Measurements from ENCODE around the gene ROR1. TPM values are rescaled to one million over a fixed set of nuclear protein-coding genes. Genes with fewer than 3 reads are reported as not detected.

ROR1 gene
- total RNA-seq, 1 experiment from 2014 or later = 56.3 TPM

DNA sequence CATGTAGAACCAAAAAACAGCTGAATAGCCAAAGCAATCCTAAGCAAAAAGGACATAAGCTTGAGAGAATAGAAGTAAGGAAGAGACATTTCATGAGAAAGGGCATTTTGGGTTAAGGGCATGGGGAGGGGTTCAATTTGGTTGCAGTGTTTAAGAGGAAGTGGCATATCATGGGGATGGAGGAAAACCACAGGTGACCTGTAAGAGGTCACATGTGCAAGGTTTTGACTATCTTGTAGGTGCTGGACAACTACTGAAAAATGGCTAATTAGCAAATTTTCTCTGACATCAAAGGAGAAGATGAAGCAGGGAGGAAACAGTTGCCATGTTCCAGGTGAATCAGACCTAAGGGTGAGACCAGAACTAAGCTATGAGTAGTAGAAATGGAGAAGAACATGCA, 31.3 kb upstream of the ROR1 start:
- POLR2A ChIA-PET = interaction anchor here (0.6 to 1.4 kb wide), 2 partner anchors 14 to 325 kb away, joined by 3 read pairs; no protein-coding TSS in a partner anchor
- Mint-ChIP-seq H3K9me3 (peaks cover 5% of the 10 kb centered on the region; the same call in 1 of the 2 replicates), H3K4me3 (no peak overlapping the region), H3K36me3 (no peaks in the 10 kb centered on the region), H3K4me1 (peaks cover 33% of the 10 kb centered on the region), H3K27me3 (ENCODE audit: low read depth) (peaks cover 2% of the 10 kb centered on the region; the same call in 1 of the 2 replicates), H3K27ac (no peak overlapping the region)
- no peak for TF ChIP-seq NR1H2 (CRISPR knock-in tag; IDR thresholded peaks at IDR 0.05)
- TF ChIP-seq, protein P1, sequence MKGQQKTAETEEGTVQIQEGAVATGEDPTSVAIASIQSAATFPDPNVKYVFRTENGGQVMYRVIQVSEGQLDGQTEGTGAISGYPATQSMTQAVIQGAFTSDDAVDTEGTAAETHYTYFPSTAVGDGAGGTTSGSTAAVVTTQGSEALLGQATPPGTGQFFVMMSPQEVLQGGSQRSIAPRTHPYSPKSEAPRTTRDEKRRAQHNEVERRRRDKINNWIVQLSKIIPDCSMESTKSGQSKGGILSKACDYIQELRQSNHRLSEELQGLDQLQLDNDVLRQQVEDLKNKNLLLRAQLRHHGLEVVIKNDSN (CRISPR knock-in tag; IDR thresholded peaks at IDR 0.05) = no peak
- TF ChIP-seq IRF2 (CRISPR knock-in tag; IDR thresholded peaks at IDR 0.05; ENCODE audit: borderline replicate concordance, low read depth) = no peak
- no peak for TF ChIP-seq NFYB (CRISPR knock-in tag; conservative IDR thresholded peaks at IDR 0.05; ENCODE audit: low read depth)
- TF ChIP-seq ZNF396 (CRISPR knock-in tag; IDR thresholded peaks at IDR 0.05; ENCODE audit: borderline replicate concordance) = no peak
- TF ChIP-seq, protein P2, sequence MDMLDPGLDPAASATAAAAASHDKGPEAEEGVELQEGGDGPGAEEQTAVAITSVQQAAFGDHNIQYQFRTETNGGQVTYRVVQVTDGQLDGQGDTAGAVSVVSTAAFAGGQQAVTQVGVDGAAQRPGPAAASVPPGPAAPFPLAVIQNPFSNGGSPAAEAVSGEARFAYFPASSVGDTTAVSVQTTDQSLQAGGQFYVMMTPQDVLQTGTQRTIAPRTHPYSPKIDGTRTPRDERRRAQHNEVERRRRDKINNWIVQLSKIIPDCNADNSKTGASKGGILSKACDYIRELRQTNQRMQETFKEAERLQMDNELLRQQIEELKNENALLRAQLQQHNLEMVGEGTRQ (CRISPR knock-in tag; IDR thresholded peaks at IDR 0.05) = no peak
- TF ChIP-seq, protein P3, sequence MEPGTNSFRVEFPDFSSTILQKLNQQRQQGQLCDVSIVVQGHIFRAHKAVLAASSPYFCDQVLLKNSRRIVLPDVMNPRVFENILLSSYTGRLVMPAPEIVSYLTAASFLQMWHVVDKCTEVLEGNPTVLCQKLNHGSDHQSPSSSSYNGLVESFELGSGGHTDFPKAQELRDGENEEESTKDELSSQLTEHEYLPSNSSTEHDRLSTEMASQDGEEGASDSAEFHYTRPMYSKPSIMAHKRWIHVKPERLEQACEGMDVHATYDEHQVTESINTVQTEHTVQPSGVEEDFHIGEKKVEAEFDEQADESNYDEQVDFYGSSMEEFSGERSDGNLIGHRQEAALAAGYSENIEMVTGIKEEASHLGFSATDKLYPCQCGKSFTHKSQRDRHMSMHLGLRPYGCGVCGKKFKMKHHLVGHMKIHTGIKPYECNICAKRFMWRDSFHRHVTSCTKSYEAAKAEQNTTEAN (CRISPR knock-in tag; IDR thresholded peaks at IDR 0.05) = no peak
- TF ChIP-seq NFE2L1 (CRISPR knock-in tag; IDR thresholded peaks at IDR 0.05) = no peak
- TF ChIP-seq TP53 (CRISPR knock-in tag; IDR thresholded peaks at IDR 0.05) = no peak
- TF ChIP-seq, protein P4, sequence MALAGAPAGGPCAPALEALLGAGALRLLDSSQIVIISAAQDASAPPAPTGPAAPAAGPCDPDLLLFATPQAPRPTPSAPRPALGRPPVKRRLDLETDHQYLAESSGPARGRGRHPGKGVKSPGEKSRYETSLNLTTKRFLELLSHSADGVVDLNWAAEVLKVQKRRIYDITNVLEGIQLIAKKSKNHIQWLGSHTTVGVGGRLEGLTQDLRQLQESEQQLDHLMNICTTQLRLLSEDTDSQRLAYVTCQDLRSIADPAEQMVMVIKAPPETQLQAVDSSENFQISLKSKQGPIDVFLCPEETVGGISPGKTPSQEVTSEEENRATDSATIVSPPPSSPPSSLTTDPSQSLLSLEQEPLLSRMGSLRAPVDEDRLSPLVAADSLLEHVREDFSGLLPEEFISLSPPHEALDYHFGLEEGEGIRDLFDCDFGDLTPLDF (CRISPR knock-in tag; IDR thresholded peaks at IDR 0.05) = no peak
- TF ChIP-seq CREB1 (CRISPR knock-in tag; IDR thresholded peaks at IDR 0.05) = no peak
- TF ChIP-seq, protein P5, sequence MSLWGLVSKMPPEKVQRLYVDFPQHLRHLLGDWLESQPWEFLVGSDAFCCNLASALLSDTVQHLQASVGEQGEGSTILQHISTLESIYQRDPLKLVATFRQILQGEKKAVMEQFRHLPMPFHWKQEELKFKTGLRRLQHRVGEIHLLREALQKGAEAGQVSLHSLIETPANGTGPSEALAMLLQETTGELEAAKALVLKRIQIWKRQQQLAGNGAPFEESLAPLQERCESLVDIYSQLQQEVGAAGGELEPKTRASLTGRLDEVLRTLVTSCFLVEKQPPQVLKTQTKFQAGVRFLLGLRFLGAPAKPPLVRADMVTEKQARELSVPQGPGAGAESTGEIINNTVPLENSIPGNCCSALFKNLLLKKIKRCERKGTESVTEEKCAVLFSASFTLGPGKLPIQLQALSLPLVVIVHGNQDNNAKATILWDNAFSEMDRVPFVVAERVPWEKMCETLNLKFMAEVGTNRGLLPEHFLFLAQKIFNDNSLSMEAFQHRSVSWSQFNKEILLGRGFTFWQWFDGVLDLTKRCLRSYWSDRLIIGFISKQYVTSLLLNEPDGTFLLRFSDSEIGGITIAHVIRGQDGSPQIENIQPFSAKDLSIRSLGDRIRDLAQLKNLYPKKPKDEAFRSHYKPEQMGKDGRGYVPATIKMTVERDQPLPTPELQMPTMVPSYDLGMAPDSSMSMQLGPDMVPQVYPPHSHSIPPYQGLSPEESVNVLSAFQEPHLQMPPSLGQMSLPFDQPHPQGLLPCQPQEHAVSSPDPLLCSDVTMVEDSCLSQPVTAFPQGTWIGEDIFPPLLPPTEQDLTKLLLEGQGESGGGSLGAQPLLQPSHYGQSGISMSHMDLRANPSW (CRISPR knock-in tag; conservative IDR thresholded peaks at IDR 0.05; ENCODE audit: low read depth) = no peak
- TF ChIP-seq MXD4 (CRISPR knock-in tag; IDR thresholded peaks at IDR 0.05; ENCODE audit: borderline replicate concordance) = no peak
- no peak for TF ChIP-seq JAZF1 (CRISPR knock-in tag; IDR thresholded peaks at IDR 0.05)
- no peak for TF ChIP-seq KAT7 (CRISPR knock-in tag; IDR thresholded peaks at IDR 0.05; ENCODE audit: borderline replicate concordance)
- ATAC-seq (no peak), DNase-seq (ENCODE audit: low spot score) (no peak)
- CTCF ChIA-PET = interaction anchor here (0.8 kb wide), 1 partner anchor 176 kb away, joined by 3 read pairs; no protein-coding TSS in a partner anchor

DNA sequence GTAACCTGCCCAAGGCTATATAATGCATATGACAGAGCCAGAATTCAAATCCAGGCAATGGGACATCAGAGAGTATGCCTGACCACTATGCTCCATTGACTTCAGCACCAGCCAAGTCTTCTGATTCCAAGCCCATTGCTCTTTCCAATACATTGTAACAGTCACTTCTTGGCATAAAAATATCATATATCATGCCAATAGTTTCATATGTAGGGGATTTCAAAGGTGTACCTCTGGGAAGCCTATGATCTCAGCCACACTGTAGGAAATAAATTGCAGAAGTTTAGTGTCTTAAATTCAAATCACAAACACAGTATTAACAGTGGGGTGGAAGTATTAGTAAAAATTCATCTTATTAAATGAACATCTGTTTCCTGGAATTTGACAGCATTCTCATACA, 30.0 kb upstream of the ROR1 start:
- Mint-ChIP-seq H3K36me3 (no peaks in the 10 kb centered on the region), H3K4me3 (no peak overlapping the region), H3K27me3 (ENCODE audit: low read depth) (peaks cover 2% of the 10 kb centered on the region; the same call in 1 of the 2 replicates), H3K9me3 (peaks cover 5% of the 10 kb centered on the region; the same call in 1 of the 2 replicates), H3K4me1 (peaks cover 33% of the 10 kb centered on the region), H3K27ac (no peak overlapping the region)
- POLR2A ChIA-PET = interaction anchor here (1.4 kb wide), 1 partner anchor 15 kb away, joined by 3 read pairs; no protein-coding TSS in a partner anchor
- no peak for DNase-seq (ENCODE audit: low spot score)
- no peak for ATAC-seq
- CTCF ChIA-PET = no interaction called here
- TF ChIP-seq, protein P6, sequence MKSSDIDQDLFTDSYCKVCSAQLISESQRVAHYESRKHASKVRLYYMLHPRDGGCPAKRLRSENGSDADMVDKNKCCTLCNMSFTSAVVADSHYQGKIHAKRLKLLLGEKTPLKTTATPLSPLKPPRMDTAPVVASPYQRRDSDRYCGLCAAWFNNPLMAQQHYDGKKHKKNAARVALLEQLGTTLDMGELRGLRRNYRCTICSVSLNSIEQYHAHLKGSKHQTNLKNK (CRISPR knock-in tag; IDR thresholded peaks at IDR 0.05) = no peak
- TF ChIP-seq, protein P7, sequence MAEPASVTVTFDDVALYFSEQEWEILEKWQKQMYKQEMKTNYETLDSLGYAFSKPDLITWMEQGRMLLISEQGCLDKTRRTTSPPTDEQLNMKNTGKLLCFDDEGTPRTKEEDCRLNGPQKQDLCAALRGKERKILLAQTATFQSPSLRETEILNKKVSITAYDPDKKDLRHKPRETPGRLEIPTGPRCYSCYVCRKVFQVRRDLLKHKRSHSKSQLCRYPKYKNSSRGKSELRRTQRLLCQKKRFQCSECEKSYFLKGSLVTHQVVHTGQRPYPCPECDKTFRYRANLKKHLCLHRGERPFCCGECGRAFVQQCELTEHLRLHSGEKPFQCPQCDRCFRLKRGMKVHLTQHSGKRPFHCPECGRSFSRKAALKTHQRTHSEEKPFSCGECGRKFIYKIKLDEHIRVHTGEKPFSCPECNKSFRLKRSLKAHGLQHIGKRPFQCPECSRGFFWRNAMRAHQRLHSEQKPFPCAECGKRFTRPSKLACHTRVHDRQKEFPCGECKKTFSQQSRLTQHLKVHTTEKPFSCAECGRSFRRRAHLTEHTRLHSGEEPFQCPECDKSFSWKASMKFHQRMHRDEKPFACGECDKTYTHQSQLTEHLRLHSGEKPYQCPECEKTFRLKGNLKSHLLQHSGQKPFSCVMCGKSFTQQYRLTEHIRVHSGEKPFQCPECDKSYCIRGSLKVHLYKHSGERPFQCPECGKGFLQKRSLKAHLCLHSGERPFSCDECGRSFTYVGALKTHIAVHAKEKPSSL (CRISPR knock-in tag; conservative IDR thresholded peaks at IDR 0.05) = no peak
- TF ChIP-seq ZNF232 (CRISPR knock-in tag; IDR thresholded peaks at IDR 0.05) (no peak), SMAD4 (CRISPR knock-in tag; IDR thresholded peaks at IDR 0.05) (no peak), TCF7 (CRISPR knock-in tag; IDR thresholded peaks at IDR 0.05; ENCODE audit: low read depth) (no peak)
- TF ChIP-seq, protein P8, sequence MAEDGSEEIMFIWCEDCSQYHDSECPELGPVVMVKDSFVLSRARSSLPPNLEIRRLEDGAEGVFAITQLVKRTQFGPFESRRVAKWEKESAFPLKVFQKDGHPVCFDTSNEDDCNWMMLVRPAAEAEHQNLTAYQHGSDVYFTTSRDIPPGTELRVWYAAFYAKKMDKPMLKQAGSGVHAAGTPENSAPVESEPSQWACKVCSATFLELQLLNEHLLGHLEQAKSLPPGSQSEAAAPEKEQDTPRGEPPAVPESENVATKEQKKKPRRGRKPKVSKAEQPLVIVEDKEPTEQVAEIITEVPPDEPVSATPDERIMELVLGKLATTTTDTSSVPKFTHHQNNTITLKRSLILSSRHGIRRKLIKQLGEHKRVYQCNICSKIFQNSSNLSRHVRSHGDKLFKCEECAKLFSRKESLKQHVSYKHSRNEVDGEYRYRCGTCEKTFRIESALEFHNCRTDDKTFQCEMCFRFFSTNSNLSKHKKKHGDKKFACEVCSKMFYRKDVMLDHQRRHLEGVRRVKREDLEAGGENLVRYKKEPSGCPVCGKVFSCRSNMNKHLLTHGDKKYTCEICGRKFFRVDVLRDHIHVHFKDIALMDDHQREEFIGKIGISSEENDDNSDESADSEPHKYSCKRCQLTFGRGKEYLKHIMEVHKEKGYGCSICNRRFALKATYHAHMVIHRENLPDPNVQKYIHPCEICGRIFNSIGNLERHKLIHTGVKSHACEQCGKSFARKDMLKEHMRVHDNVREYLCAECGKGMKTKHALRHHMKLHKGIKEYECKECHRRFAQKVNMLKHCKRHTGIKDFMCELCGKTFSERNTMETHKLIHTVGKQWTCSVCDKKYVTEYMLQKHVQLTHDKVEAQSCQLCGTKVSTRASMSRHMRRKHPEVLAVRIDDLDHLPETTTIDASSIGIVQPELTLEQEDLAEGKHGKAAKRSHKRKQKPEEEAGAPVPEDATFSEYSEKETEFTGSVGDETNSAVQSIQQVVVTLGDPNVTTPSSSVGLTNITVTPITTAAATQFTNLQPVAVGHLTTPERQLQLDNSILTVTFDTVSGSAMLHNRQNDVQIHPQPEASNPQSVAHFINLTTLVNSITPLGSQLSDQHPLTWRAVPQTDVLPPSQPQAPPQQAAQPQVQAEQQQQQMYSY (CRISPR knock-in tag; IDR thresholded peaks at IDR 0.05) = no peak
- TF ChIP-seq, protein P9, sequence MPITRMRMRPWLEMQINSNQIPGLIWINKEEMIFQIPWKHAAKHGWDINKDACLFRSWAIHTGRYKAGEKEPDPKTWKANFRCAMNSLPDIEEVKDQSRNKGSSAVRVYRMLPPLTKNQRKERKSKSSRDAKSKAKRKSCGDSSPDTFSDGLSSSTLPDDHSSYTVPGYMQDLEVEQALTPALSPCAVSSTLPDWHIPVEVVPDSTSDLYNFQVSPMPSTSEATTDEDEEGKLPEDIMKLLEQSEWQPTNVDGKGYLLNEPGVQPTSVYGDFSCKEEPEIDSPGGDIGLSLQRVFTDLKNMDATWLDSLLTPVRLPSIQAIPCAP (CRISPR knock-in tag; IDR thresholded peaks at IDR 0.05) = no peak
